EH (cell line): ENCODE results near the gene TRPC4AP.
"Not testable (repeated sequence)": the region's sequence is repeated elsewhere in the genome, so short reads cannot be mapped to it uniquely, and the experiment has no call there.

ENCODE experiments used
- DNase-seq: peaks from one replicate; pipeline ENCODE4 v3.0.0-alpha.2; 2015; ENCODE audit warnings: low read depth

Gene TRPC4AP, protein sequence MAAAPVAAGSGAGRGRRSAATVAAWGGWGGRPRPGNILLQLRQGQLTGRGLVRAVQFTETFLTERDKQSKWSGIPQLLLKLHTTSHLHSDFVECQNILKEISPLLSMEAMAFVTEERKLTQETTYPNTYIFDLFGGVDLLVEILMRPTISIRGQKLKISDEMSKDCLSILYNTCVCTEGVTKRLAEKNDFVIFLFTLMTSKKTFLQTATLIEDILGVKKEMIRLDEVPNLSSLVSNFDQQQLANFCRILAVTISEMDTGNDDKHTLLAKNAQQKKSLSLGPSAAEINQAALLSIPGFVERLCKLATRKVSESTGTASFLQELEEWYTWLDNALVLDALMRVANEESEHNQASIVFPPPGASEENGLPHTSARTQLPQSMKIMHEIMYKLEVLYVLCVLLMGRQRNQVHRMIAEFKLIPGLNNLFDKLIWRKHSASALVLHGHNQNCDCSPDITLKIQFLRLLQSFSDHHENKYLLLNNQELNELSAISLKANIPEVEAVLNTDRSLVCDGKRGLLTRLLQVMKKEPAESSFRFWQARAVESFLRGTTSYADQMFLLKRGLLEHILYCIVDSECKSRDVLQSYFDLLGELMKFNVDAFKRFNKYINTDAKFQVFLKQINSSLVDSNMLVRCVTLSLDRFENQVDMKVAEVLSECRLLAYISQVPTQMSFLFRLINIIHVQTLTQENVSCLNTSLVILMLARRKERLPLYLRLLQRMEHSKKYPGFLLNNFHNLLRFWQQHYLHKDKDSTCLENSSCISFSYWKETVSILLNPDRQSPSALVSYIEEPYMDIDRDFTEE

DNA sequence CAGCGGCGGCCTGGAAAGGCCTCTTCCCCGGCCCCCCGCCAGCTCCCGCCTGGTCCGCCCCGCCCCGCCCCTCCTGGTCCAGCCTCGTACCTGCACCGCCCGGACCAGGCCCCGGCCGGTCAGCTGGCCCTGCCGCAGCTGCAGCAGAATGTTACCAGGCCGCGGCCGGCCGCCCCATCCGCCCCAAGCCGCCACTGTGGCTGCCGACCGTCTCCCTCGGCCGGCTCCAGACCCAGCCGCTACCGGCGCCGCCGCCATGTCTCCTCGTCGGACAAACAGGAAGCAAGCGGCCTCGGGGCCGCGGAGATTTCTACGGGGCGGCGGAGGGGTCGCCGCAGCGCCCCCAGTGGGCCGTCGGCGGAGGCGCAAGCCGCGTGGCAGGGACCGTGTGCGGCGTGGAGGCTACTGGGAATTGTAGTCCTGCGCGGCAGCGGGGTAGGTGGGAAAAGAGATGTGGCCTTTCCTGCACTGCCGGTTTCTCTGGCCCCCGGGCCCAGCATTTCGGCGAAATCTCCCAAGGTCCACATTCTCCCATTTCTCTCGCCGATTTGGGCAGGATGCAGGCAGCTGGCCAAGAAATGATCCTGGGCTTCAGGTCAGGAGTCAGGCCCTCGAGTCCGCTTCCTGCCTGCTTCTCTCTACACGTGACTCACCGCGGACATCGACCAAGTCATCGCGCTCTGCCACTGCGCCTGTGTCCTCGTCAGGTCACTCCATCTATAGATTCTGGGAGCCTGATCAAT lies at the start of gene TRPC4AP:
Gene TRPC4AP (minus strand): TSS at position 284 of the 743 bp plus-strand sequence. CDS start 26 bp downstream, at position 258.
- peak; percentile 90 for DNase-seq

DNA sequence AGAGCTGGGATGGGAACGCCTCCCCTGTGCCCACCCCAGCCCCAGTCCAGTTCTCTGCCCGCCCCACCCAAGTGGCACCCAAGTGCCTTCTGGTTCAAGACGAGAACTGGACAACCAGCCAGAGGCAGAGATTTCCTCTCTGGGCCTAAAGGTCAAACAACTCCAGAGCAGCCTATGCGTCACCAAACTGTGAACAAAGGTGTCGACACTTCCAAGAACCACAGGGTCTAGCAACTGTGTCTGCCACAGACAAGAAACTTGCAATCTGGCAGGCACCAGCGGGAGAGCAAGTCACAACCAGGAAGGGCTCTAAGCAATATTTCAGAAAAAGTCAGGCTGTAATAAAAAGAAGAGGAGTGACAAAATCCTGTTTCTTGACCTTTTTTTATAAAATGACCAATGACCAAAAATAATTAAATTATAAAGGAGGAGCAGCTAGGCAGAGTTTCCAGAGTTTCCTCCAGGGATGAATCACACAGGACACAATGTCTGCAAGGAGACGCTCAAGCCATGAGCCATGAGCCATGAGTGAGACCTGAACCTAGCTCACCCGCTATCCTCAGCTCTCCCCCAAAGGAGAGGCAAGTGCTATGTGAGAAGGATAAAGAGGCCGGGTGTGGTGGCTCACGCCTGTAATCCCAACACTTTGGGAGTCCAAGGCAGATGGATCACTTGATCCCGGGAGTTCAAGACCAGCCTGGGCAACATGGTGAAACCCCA lies 43.4 kb upstream of the TRPC4AP start:
- DNase-seq, result peak; percentile 69

DNA sequence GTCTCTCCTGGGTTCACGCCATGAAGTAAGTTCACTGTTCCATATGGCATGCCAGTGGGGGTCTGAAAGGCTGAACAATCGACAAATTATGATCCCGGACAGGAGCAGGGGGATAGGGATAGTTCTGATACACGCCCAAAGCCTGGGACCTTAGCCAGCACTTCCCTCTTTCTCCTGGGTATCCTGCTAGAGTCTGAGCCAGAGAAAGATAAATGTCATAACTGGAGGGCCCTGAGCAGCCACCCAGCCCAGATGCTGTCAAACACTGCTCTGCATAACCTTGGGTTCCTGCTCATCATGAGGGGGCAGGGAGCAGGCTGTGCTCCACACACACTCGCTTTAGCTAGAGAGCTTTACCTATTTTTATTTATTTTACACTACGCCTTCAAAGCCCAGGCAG lies 42.3 kb upstream of the TRPC4AP start:
- no peak for DNase-seq

DNA sequence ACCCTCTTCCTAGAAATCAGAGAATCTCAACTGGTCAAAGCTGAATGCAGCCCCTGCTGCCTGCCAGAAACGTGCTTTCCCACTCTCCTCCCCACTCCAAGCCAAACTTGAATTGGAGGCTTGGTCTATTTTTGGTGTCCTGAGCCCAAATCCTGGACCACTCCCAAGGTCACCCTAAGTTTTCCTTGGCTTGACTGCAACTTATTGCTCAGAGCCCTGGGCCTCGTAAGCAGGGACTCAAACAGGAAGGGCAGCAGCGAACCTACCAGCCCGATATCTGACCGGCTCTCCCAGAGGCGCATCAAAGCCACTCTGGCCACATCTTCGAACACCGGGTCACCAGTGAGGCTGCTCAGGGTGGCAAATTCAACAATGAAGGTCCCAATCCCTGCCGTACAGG lies 41.9 kb upstream of the TRPC4AP start:
- DNase-seq, result no peak

DNA sequence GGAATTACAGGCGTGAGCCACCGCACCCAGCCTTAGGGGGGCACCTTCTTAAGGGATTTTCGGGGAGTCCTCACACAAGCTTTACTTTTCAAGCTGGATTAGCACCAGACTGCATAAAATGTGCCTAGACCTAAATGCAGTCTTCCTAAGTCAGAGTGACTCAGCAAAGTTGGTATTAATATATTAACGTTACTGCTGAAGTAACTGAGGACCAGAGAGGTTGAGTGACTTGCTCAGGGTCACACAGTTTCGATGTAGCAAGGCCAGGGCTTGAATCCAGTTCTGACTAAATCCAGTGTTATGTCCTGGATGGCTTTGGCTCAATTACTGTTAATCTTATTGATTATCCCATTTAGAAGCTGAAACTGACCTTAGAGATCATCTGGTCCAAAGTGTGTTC lies 41.1 kb upstream of the TRPC4AP start:
- DNase-seq, result no peak

DNA sequence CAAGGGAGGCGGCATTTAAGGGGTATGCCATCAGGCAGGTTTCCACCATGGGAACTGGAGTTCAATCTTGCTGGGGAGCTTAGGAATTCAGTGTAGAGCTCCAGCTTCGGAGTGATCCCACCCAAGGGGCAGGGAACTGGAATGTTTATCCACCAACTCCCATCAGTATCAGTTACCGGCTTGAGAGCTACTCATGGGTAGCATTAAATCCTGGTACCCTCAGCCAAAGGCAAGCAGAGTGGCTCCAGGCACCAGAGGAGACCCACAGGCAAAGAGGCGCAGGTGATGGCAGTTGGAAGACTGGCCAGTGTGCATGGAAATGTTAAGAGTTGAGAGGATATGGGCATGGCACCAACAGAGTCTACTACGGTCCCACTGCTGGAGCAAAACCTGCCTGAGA lies 40.4 kb upstream of the TRPC4AP start:
- no peak for DNase-seq

DNA sequence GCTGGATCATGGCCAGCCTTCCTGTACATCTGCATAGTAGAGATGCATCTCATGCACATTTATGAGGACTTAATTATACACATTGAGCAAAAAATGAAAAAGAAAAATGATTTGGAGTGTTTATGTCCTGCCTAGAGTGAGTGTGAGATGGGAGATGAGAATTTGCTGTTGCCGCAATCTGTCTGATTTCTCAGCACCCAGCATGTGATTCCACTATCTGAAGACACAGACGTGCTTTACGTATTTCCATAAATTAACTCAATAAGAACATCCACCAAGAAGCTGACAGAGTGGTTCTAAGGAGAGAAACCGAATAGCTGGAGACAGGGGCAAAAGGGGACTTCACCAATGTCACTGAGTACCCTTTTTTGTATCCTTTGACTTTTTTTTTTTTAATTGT lies 39.3 kb upstream of the TRPC4AP start:
- no peak for DNase-seq

DNA sequence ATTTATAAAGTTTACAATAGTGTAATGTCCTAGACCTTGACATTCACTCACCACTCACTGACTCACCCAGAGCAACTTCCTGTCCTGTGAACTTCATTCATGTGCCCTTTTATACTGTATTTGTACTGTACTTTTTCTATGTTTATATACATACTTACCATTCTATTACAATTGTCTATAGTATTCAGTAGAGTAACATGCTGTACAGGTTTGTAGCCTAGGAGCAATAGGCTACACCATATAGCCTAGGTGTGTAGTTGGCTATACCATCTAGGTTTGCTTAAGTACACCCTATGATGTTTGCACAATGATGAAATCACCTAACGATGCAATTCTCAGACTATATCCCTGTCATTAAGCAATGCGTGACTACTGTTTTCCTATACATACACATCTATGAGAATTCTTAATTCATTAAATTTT lies 37.1 kb upstream of the TRPC4AP start:
- peak; percentile 63 for DNase-seq

DNA sequence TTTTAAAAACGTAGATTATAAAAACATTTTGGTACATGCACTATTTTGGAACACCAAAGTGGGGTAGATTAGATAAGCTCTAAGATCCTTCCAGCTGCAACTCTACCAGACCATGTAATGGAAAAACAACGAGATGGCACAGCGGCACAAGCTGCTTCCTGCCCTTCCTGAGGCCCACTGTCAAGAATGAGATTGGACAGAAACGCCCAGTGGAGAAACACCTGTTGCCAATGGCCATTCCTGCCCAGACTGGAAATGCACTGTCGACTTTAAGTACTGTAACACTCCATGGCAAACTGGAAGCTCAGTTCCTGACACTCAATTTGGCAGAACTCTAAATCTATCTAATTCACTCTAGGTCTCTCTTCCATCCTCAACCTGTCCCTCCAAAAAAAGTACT lies 33.1 kb upstream of the TRPC4AP start:
- DNase-seq, result no peak

DNA sequence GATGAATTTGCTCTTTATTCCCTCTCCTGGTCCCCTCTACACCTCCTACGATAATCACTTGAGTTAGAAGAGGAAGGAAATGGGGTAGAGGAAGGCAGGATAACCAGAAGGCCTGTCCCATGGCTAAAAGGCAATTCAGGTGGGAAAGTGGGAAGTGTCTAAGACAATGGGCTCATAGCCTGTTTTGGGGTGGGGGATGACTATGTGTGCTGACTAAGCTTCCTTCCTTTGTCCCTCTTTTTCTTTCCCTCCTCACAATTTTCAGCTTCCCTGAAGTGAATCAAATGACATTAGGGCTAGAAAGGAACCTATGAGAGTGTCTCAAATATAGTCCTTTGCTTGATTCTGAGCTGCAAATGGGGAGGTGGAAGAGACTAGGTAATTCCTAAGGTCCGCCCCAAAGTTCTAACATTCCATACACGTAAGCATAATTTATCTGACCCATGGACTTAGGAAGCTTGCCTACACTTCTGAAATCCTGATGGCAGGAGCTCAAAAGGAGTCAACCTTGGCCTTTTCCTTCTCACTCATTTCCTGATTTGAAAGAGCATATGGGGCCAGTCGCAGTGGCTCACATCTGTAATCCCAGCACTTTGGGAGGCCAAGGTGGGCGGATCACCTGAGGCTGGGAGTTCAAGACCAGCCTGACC lies 30.3 kb upstream of the TRPC4AP start:
- no peak for DNase-seq

DNA sequence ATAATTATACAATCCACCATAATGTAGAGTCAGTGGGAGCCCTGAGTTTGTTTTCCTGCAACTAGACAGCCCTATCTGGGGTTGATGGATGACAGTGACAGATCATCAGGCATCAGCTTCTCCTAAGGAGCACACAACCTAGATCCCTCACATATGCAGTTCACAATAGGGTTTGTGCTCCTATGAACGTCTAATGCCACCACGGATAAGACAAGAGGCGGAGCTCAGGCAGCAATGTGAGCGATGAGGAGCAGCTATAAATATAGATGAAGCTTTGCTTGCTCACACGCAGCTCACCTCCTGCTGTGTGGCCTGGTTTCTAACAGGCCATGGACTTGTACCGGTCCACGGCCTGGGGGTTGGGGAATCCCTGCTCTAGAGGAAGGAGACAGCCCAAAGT lies 28.6 kb upstream of the TRPC4AP start:
- DNase-seq, result no peak

DNA sequence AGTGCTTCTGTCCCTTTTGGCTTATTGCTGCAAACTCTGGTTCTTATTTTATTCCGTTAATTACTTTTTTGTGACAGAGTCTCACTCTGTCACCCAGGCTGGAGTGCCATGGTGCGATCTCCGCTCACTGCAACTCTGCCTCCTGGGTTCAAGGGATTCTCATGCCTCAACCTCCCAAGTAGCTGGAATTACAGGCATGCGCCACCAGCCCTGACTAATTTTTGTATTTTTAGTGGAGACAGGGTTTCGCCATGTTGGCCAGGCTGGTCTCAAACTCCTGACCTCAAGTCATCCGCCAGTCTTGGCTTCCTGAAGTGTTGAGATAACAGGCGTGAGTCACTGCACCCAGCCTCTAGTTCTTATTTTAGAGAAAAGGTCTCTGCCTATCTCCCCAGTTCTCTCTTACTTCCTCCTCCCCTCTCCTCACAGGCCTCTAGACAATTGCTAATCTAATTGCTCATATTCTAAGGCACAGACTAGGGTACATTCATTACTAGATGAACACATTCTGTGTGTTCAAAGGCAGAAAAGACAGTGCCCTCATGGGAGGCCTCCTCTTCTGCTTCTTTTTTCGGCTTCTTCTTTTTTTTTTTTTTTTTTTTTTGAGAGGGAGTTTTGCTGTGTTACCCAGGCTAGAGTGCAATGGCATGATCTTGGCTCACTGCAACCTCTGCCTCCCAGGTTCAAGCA lies 27.6 kb upstream of the TRPC4AP start:
- peak; percentile 83 for DNase-seq

DNA sequence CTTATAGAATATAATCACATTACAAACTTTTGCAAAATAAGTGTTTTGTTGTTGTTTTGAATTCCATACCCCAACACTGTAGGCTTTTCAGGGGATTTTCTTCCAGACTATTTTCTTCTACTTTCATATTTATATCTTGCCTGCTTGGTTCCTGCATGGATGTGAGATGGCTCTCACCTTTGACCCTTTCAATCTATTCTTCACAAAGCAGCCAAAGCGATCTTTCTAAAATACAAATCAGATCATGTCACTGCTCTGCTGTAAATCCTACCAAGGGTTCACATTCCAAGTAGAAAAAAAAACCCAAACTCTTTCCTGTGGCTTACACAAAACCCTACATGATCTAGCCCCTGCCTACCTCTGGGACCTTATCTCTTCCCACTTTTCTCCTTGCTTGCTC lies 25.0 kb upstream of the TRPC4AP start:
- no peak for DNase-seq

DNA sequence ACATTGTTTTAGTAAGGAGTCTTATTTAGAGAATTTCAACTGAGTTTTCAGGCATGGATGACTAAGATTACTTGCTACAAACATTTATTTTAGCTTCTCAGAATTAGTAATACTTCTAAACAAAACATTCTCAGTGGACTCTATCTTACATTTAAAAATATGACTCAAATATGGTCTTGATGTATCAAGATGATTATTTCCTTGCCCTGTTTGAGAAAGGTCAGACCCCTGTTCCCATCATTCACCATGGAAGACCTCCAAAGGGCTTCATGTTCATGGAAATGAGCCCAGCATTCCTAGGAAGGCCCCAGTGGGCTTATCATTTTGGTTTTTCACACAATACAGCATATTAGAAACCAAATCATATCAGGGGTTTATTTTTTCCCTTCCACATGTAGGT lies 24.6 kb upstream of the TRPC4AP start:
- peak; percentile 58 for DNase-seq

DNA sequence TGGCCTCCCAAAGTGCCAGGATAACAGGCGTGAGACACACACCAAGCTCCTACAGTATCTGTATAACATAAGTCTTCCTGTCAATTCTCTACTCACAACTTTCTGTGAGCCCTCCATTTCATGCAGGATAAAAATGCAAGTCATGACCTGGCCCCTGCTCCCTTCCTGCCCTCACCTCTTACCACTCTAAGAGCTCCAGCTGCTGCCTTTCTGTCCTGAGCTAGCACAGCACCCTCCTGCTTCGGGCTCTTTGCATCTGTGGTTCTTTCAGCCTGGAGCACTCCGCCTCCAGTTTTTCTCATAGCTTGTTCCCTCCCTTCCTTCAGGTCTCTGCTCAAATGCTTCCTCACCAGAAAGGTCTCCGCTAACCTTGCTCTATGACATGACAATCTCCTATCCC lies 23.7 kb upstream of the TRPC4AP start:
- DNase-seq, result no peak

DNA sequence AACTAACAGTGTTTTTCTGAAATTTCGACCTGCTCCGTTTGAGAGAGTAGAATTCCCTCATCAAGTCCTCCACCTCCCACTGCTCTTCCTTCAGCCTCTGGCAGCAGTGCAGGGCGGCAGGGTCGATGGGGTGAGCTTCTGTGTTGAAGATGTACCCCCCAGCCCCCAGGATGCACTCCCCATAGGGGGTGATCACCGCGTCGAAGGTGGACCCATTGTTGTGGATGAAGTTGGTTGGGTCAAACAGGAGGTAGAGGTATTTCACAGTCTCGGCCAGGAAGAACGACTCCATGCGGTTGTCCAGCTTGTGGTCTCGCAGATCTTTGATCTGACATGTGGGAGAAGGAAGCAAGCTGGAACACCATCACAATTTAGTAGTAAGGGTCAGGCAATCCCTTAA lies 23.0 kb upstream of the TRPC4AP start:
- DNase-seq, result no peak

DNA sequence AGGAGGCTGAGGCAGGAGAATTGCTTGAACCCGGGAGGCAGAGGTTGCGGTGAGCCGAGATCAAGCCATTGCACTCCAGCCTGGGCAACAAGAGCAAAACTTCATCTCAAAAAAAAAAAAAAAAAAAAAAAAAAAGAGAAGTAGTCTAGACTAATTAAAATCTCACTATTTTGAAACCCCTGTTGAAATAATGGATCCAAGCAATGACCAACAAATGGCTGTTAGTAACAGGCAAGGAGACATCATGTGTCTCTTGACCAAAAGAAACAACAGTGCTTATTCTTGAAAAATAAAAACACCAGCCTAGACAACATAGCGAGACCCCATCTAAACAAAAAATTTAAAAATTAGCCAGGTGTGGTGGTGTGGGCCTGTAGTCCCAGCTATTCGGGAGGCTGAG lies 19.7 kb upstream of the TRPC4AP start:
- DNase-seq, result not testable (repeated sequence)

DNA sequence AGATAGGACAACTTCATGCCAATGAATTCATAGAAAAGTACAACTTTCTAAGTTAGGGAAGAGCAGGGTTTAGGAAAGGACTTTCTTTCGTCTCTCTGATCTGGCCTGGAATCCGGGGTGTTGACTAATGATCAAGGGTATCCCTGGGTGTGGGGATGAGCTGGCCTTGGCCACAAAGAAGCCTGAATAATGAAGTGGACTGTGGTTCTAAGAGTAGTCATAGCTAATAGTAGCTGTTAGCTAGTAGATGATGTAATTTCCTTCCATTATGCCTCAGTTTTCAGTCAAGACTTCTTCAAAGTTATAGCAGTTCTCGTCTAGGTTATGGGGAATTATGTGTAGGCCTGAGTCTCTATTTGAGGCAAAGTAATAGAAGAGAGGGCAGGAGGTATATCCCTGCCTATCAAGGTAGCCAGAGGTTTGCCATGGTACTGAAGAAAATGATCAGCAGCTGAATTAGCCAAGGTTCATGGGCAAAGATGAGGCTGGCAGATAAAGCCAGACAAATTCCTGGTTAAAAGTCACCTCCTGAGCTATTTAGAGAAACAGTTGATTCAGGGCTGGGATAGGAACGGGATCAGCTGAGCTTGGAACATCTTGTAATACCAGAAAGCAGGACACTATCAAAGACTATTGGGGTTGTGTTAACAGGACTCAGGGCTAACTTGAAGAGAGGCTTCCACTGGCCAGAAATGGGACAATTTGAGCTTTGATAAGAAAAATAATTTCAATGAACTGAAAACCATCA lies 18.7 kb upstream of the TRPC4AP start:
- DNase-seq, result peak; percentile 90

DNA sequence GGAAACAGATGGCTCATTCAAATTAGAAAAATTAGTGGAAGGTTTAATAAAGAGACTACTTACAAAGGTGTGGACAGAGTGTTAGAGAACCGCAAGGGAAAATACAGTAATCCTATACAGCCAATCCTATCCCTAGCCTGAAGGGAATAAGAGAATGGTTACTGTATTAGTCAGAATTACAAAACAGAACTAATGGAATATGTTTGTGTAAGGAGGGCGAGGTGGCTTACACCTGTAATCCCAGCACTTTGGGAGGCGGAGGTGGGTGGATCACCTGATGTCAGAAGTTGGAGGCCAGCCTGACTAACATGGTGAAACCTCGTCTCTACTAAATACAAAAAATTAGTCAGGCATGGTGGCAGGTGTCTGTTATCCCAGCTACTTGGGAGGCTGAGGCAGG lies 16.3 kb upstream of the TRPC4AP start:
- DNase-seq, result no peak

DNA sequence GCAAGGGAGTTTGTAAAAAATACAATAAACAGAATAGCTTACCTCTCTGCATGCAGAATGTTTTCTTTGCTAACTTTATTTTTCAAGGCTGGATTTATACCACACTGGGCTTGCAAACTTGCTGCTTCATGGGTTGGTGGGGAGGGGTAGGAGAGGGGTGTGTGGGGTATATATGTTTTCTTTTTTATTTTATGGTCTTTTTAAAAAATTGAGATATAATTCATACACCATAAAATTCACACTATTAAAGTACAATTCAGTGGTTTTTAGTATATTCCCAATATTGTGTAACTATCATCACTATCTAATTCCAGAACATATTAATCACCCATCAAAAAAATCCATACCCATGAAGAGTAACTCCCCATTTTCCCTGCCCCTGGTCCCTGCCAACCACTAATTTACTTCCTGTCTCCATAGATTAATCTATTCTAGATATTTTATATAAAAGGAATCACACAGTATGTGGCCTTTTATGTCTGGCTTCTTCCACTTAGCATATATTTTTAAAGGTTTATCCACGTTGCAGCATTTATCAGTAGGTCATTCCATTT lies 14.3 kb upstream of the TRPC4AP start:
- DNase-seq, result no peak
